Measurements from ENCODE around the gene FCER1G. TPM values are rescaled to one million over a fixed set of nuclear protein-coding genes. Genes with fewer than 3 reads are reported as not detected.

Gene FCER1G
- total and polyA plus RNA-seq, 9 of the 15 experiments (the other 6 are each of a cell fraction or from before 2014, with no cell fraction given) = 0.15 to 0.69 (median 0.31) TPM; not detected in 2

GRCh38 chr1:161200992-161201835 lies 13.9 kb upstream of the FCER1G start:
- intact Hi-C loops (cut with micrococcal nuclease) = loop anchor here (5.0 kb wide), 1 partner anchor 106 kb away; the partner anchor contains the start of gene MPZ
- peak overlapping the region; percentile 97 for H2AFZ ChIP-seq (ENCODE audit: low read depth, low read length)
- TF ChIP-seq ZNF766 (CRISPR knock-in tag; conservative IDR thresholded peaks at IDR 0.05) (peak; percentile 72), ZNF57 (CRISPR knock-in tag; IDR thresholded peaks at IDR 0.05) (no peak), SPI1 (IDR thresholded peaks at IDR 0.05; ENCODE audit: borderline replicate concordance, low read depth, low read length) (peak; percentile 71; the same call in 1 of the 2 replicates), NR4A1 (CRISPR knock-in tag; IDR thresholded peaks at IDR 0.05) (no peak), NR4A1 (tag; IDR thresholded peaks at IDR 0.05) (peak; percentile 45), SOX6 (IDR thresholded peaks at IDR 0.05) (0 out of 2 replicates have a peak, but pooled peaks have one; percentile 7), NFRKB (IDR thresholded peaks at IDR 0.05; ENCODE audit: low read depth) (peak; percentile 89), ZNF175 (CRISPR knock-in tag; IDR thresholded peaks at IDR 0.05; ENCODE audit: low read depth) (peak; percentile 14; the same call in 1 of the 2 replicates), ZFX (CRISPR knock-in tag; IDR thresholded peaks at IDR 0.05) (peak; percentile 64), MXD1 (CRISPR knock-in tag; IDR thresholded peaks at IDR 0.05; ENCODE audit: borderline replicate concordance, poor library complexity, severe bottlenecking) (no peak), KDM1A (IDR thresholded peaks at IDR 0.05) (no peak), ZNF583 (CRISPR knock-in tag; IDR thresholded peaks at IDR 0.05) (0 out of 2 replicates have a peak, but pooled peaks have one; percentile 31), YBX1 (IDR thresholded peaks at IDR 0.05) (no peak), THRAP3 (IDR thresholded peaks at IDR 0.05; ENCODE audit: borderline replicate concordance) (no peak)
- TF ChIP-seq, protein P1, sequence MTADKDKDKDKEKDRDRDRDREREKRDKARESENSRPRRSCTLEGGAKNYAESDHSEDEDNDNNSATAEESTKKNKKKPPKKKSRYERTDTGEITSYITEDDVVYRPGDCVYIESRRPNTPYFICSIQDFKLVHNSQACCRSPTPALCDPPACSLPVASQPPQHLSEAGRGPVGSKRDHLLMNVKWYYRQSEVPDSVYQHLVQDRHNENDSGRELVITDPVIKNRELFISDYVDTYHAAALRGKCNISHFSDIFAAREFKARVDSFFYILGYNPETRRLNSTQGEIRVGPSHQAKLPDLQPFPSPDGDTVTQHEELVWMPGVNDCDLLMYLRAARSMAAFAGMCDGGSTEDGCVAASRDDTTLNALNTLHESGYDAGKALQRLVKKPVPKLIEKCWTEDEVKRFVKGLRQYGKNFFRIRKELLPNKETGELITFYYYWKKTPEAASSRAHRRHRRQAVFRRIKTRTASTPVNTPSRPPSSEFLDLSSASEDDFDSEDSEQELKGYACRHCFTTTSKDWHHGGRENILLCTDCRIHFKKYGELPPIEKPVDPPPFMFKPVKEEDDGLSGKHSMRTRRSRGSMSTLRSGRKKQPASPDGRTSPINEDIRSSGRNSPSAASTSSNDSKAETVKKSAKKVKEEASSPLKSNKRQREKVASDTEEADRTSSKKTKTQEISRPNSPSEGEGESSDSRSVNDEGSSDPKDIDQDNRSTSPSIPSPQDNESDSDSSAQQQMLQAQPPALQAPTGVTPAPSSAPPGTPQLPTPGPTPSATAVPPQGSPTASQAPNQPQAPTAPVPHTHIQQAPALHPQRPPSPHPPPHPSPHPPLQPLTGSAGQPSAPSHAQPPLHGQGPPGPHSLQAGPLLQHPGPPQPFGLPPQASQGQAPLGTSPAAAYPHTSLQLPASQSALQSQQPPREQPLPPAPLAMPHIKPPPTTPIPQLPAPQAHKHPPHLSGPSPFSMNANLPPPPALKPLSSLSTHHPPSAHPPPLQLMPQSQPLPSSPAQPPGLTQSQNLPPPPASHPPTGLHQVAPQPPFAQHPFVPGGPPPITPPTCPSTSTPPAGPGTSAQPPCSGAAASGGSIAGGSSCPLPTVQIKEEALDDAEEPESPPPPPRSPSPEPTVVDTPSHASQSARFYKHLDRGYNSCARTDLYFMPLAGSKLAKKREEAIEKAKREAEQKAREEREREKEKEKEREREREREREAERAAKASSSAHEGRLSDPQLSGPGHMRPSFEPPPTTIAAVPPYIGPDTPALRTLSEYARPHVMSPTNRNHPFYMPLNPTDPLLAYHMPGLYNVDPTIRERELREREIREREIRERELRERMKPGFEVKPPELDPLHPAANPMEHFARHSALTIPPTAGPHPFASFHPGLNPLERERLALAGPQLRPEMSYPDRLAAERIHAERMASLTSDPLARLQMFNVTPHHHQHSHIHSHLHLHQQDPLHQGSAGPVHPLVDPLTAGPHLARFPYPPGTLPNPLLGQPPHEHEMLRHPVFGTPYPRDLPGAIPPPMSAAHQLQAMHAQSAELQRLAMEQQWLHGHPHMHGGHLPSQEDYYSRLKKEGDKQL (CRISPR knock-in tag; IDR thresholded peaks at IDR 0.05; ENCODE audit: borderline replicate concordance) = no peak

More at GRCh38 chr1:161200992-161201835, 13.9 kb upstream of the FCER1G start:
- no peaks in the 10 kb centered on the region for H3K9me1 ChIP-seq (ENCODE audit: control insufficient read depth, insufficient read depth, low read length)
- 52% methylated on average over 13 of the region's 13 CpGs for WGBS (ENCODE audit: insufficient coverage, low coverage, missing lambda C conversion rate)
- FAIRE-seq (peak; percentile 42), ATAC-seq (peak; percentile 13), DNase-seq (ENCODE audit: extremely low read depth in 1 of 4, low spot score in 3 of 4) (peak in 2 of 4 experiments; percentile 38 to 47)
- H3K9ac ChIP-seq (ENCODE audit: insufficient read depth in 1 of 2, low read depth in 2 of 2, low read length in 2 of 2) = peak overlapping the region; percentile 83 to 92; a peak in 3 of 4 replicates
- peak overlapping the region; percentile 99 for H3K27ac ChIP-seq (ENCODE audit: extremely low read depth, low read depth, low read length)
- peaks cover 57 to 68% of the 10 kb centered on the region in 2 experiments for H3K4me1 ChIP-seq (replicated peaks in 1 of 2; ENCODE audit: control insufficient read depth in 2 of 2, insufficient read depth in 2 of 2, low read length in 2 of 2)
- H3K4me2 ChIP-seq (ENCODE audit: insufficient read depth, low read length) = peak overlapping the region; percentile 97
- peaks cover 28% of the 10 kb centered on the region for H3K36me3 ChIP-seq (ENCODE audit: control insufficient read depth, insufficient read depth, low read length)
- H3K79me2 ChIP-seq (ENCODE audit: control insufficient read depth, insufficient read depth, low read length) = peaks cover 27% of the 10 kb centered on the region
- ChIA-PET POLR2A (interaction anchor here (0.6 to 1.9 kb wide), 9 partner anchors 10 to 1290 kb away, joined by 3 to 9 read pairs (median 4); partner anchors contain the start of genes B4GALT3 and TOMM40L), CTCF (ENCODE audit: low intra/inter-chr PET ratio) (no interaction called here)
- no peaks in the 10 kb centered on the region for H3K9me3 ChIP-seq (replicated peaks; ENCODE audit: control insufficient read depth, insufficient read depth, low read depth, low read length)
- peak overlapping the region; percentile 71 for H3K4me3 ChIP-seq
- no peaks in the 10 kb centered on the region for H3K27me3 ChIP-seq (ENCODE audit: control insufficient read depth in 2 of 2, insufficient read depth in 2 of 2, low read length in 2 of 2)
- TSS peak; percentile 75 for BruUV-seq (replicated peaks)
- H4K20me1 ChIP-seq (replicated peaks; ENCODE audit: control insufficient read depth, insufficient read depth, low read length) = no peaks in the 10 kb centered on the region
- in situ Hi-C loops (cut with MboI) = no loop called here
